Caco-2 (cell line): ENCODE measurements around the gene TPCN1. TPM values are rescaled to one million over a fixed set of nuclear protein-coding genes. Genes with fewer than 3 reads are reported as not detected.

ENCODE experiments used
- BruUV-seq: library from RNA; stranded (reverse); fragments of 400-500 nt; replicated peaks from 2 replicates; lab custom pipeline; 2021; lab: Mats Ljungman, UMichigan
- CTCF ChIA-PET: fragments of 300-600 bp; sonication (Branson Sonifier 250); formaldehyde crosslinking; loops from one replicate; lab custom pipeline; 2022; ENCODE audit warnings: antibody characterized with exemption; lab: Charles Lee
- POLR2A ChIA-PET: fragments of 300-600 bp; sonication (Branson Sonifier 250); formaldehyde crosslinking; loops from one replicate; lab custom pipeline; 2022; ENCODE audit warnings: antibody characterized with exemption; lab: Charles Lee
- DNase-seq, 2 experiments: peaks; one replicate each; pipeline versions ENCODE4 v3.0.0 to v3.0.0-alpha.2; 2020 to 2022
- H3K27me3 ChIP-seq: replicated peaks from 2 replicates; pipeline ENCODE4 v1.6.0; 2011; ENCODE audit warnings: low read length; ENCODE audit not compliant: control insufficient read depth, insufficient read depth
- H3K36me3 ChIP-seq: 2 replicates; pipeline ENCODE4 v1.5.1; 2011; ENCODE audit warnings: low read length; ENCODE audit not compliant: control insufficient read depth, insufficient read depth
- H3K4me1 ChIP-seq: fragments of 250-450 bp; sonication (Bioruptor Pico); 2 replicates; pipeline ENCODE4 v1.5.1; 2020; ENCODE audit warnings: mild to moderate bottlenecking
- H3K4me3 ChIP-seq: 2 replicates; pipeline ENCODE4 v1.5.1; 2011; ENCODE audit warnings: low read depth, mild to moderate bottlenecking, control low read depth, low read length
- H3K9me3 ChIP-seq: fragments of 250-450 bp; sonication (Bioruptor Pico); 2 replicates; pipeline ENCODE4 v1.5.1; 2020; ENCODE audit warnings: mild to moderate bottlenecking, moderate library complexity
- H3K27ac Mint-ChIP-seq: one replicate; pipeline ENCODE4 v1.8.0; 2022; ENCODE audit warnings: mixed read lengths; ENCODE audit not compliant: unreplicated experiment
- H3K27me3 Mint-ChIP-seq: one replicate; pipeline ENCODE4 v1.8.0; 2022; ENCODE audit warnings: mixed read lengths; ENCODE audit not compliant: insufficient read depth, unreplicated experiment
- H3K36me3 Mint-ChIP-seq: one replicate; pipeline ENCODE4 v1.8.0; 2022; ENCODE audit warnings: mild to moderate bottlenecking, mixed read lengths; ENCODE audit not compliant: insufficient read depth, unreplicated experiment
- H3K4me1 Mint-ChIP-seq: one replicate; pipeline ENCODE4 v1.8.0; 2022; ENCODE audit warnings: low read depth, mixed read lengths; ENCODE audit not compliant: unreplicated experiment
- H3K4me3 Mint-ChIP-seq: one replicate; pipeline ENCODE4 v1.8.0; 2022; ENCODE audit warnings: mild to moderate bottlenecking, moderate library complexity, mixed read lengths; ENCODE audit not compliant: unreplicated experiment
- H3K9me3 Mint-ChIP-seq: one replicate; pipeline ENCODE4 v1.8.0; 2022; ENCODE audit warnings: mixed read lengths; ENCODE audit not compliant: unreplicated experiment
- CTCF ChIP-seq, 2 experiments: fragments of 200-600 bp in 1 of 2; IDR thresholded peaks; 1 replicate in 1 of 2; 2 replicates in 1 of 2; pipeline versions ENCODE4 v1.5.1 to v1.8.0; 2011 to 2022; ENCODE audit warnings: antibody characterized with exemption in 1 of 2, control low read depth in 1 of 2, inconsistent platforms in 1 of 2, low read depth in 1 of 2, low read length in 1 of 2, mild to moderate bottlenecking in 1 of 2, moderate library complexity in 1 of 2; ENCODE audit not compliant: insufficient read depth in 1 of 2, severe bottlenecking in 1 of 2, unreplicated experiment in 1 of 2
- intact Hi-C: fragments of 100-400 bp; cut with micrococcal nuclease; formaldehyde crosslinking; loops from one replicate; pipeline ENCODE4 v1.10.0; 2022; ENCODE audit not compliant: unreplicated experiment
- total RNA-seq: library from RNA; stranded (reverse); gene quantifications from 2 replicates; pipeline ENCODE4 v1.2.3, GENCODE V29; 2022

Gene TPCN1
- total RNA-seq, 1 experiment from 2014 or later = 54.4 TPM

- peaks cover 8% of the 10 kb centered on the region for H3K4me1 Mint-ChIP-seq
Observed at GRCh38 chr12:113302466-113302865, 81.2 kb downstream of the TPCN1 start.

GRCh38 chr12:113302886-113303640, 81.8 kb downstream of the TPCN1 start:
- intact Hi-C loops = no loop called here
- H3K36me3 Mint-ChIP-seq = peaks cover 7% of the 10 kb centered on the region
- no peaks in the 10 kb centered on the region for H3K27me3 Mint-ChIP-seq
- POLR2A ChIA-PET = no interaction called here
- CTCF ChIA-PET = no interaction called here
- BruUV-seq = no TSS peak
- TF ChIP-seq CTCF (IDR thresholded peaks at IDR 0.05; ENCODE audit: insufficient read depth in 1 of 2, low read depth in 1 of 2, low read length in 1 of 2, severe bottlenecking in 1 of 2, unreplicated experiment in 1 of 2) = no peak
- Histone ChIP-seq H3K4me3 (no peak overlapping the region), H3K36me3 (no peaks in the 10 kb centered on the region), H3K9me3 (no peaks in the 10 kb centered on the region), H3K27me3 (no peaks in the 10 kb centered on the region), H3K4me1 (peaks cover 21% of the 10 kb centered on the region)
- no peaks in the 10 kb centered on the region for H3K9me3 Mint-ChIP-seq
- no peak overlapping the region for H3K4me3 Mint-ChIP-seq
- no peak for DNase-seq
- no peak overlapping the region for H3K27ac Mint-ChIP-seq
- peaks cover 8% of the 10 kb centered on the region for H3K4me1 Mint-ChIP-seq

More at GRCh38 chr12:113302466-113302865, 81.2 kb downstream of the TPCN1 start:
- no peaks in the 10 kb centered on the region for H3K36me3 ChIP-seq
- no peak overlapping the region for H3K4me3 ChIP-seq
- Mint-ChIP-seq H3K4me3 (no peak overlapping the region), H3K27ac (no peak overlapping the region), H3K27me3 (no peaks in the 10 kb centered on the region), H3K9me3 (no peaks in the 10 kb centered on the region), H3K36me3 (peaks cover 7% of the 10 kb centered on the region)
- intact Hi-C loops = no loop called here
- peaks cover 21% of the 10 kb centered on the region for H3K4me1 ChIP-seq
- no peaks in the 10 kb centered on the region for H3K9me3 ChIP-seq
- ChIA-PET CTCF (no interaction called here), POLR2A (no interaction called here)
- no peak for DNase-seq
- TF ChIP-seq CTCF (IDR thresholded peaks at IDR 0.05; ENCODE audit: insufficient read depth in 1 of 2, low read depth in 1 of 2, low read length in 1 of 2, severe bottlenecking in 1 of 2, unreplicated experiment in 1 of 2) = no peak
- BruUV-seq = no TSS peak
- H3K27me3 ChIP-seq = no peaks in the 10 kb centered on the region

- H3K27me3 ChIP-seq = no peaks in the 10 kb centered on the region
- intact Hi-C loops = no loop called here
- CTCF ChIA-PET = no interaction called here
Observed at GRCh38 chr12:113305281-113305856, 84.1 kb downstream of the TPCN1 start.

More at GRCh38 chr12:113305281-113305856, 84.1 kb downstream of the TPCN1 start:
- Histone ChIP-seq H3K9me3 (no peaks in the 10 kb centered on the region), H3K36me3 (no peaks in the 10 kb centered on the region), H3K4me1 (peaks cover 3% of the 10 kb centered on the region; the same call in 1 of the 2 replicates), H3K4me3 (no peak overlapping the region)
- no peaks in the 10 kb centered on the region for H3K9me3 Mint-ChIP-seq
- no peak for TF ChIP-seq CTCF (IDR thresholded peaks at IDR 0.05; ENCODE audit: insufficient read depth in 1 of 2, low read depth in 1 of 2, low read length in 1 of 2, severe bottlenecking in 1 of 2, unreplicated experiment in 1 of 2)
- H3K4me3 Mint-ChIP-seq = no peak overlapping the region
- H3K4me1 Mint-ChIP-seq = no peaks in the 10 kb centered on the region
- POLR2A ChIA-PET = no interaction called here
- no peaks in the 10 kb centered on the region for H3K27me3 Mint-ChIP-seq
- no peaks in the 10 kb centered on the region for H3K36me3 Mint-ChIP-seq
- H3K27ac Mint-ChIP-seq = no peak overlapping the region
- no peak for DNase-seq
- no TSS peak for BruUV-seq
